Breast epithelium (tissue), 4 donors: ENCODE results near the gene MTERF4. TPM values are rescaled to one million over a fixed set of nuclear protein-coding genes. Genes with fewer than 3 reads are reported as not detected.
"Not testable (repeated sequence)": the region's sequence is repeated elsewhere in the genome, so short reads cannot be mapped to it uniquely, and the experiment has no call there.

Experiments used
- DNase-seq, 2 donors: peaks; one replicate each; pipeline ENCODE4 v3.0.0-alpha.2; 2019; ENCODE audit warnings: low spot score in 2 of 2
- H3K27ac ChIP-seq, 2 donors: fragments of 200-600 bp; sonication (generic) in 1 of 2; one replicate each; pipeline ENCODE4 v1.5.1; 2016 to 2019; ENCODE audit warnings: mild to moderate bottlenecking in 1 of 2
- H3K27me3 ChIP-seq, 2 donors: fragments of 200-600 bp; sonication (generic) in 1 of 2; one replicate each; pipeline versions ENCODE4 v1.5.1 to v1.6.0; 2017 to 2019; ENCODE audit warnings: control low read depth in 1 of 2, mild to moderate bottlenecking in 1 of 2
- H3K36me3 ChIP-seq: fragments of 200-600 bp; one replicate; pipeline ENCODE4 v1.5.1; 2019
- H3K4me1 ChIP-seq, 2 donors: fragments of 200-600 bp; sonication (generic); one replicate each; pipeline ENCODE4 v1.5.1; 2016 to 2019; ENCODE audit warnings: control low read depth in 1 of 2
- H3K4me3 ChIP-seq, 3 donors: fragments of 200-600 bp; sonication (generic); 1 replicate in 2 of 3; 2 replicates in 1 of 3; pipeline ENCODE4 v1.5.1; 2016 to 2019; ENCODE audit warnings: mild to moderate bottlenecking in 3 of 3, moderate library complexity in 2 of 3
- H3K9me3 ChIP-seq, 2 donors: fragments of 200-600 bp; sonication (generic) in 1 of 2; one replicate each; pipeline ENCODE4 v1.5.1; 2016 to 2019; ENCODE audit warnings: control low read depth in 1 of 2
- CTCF ChIP-seq, 3 donors: fragments of 450-650 bp; IDR thresholded peaks; one replicate each; pipeline ENCODE4 v1.5.1; 2016 to 2017; ENCODE audit warnings: antibody characterized with exemption in 3 of 3, mild to moderate bottlenecking in 3 of 3, moderate library complexity in 3 of 3
- POLR2A ChIP-seq: fragments of 450-650 bp; IDR thresholded peaks from one replicate; pipeline ENCODE4 v1.6.1; 2016; ENCODE audit warnings: antibody characterized with exemption, mild to moderate bottlenecking, moderate library complexity
- POLR2AphosphoS5 ChIP-seq, 3 donors: sonication (generic); formaldehyde crosslinking; IDR thresholded peaks; one replicate each; pipeline ENCODE4 v1.6.1; 2017; ENCODE audit warnings: antibody characterized with exemption in 3 of 3
- intact Hi-C: fragments of 100-400 bp; cut with DNase I; formaldehyde crosslinking; loops from one replicate; pipeline ENCODE4 v1.15.1; 2023; ENCODE audit warnings: low total_unique reads
- total RNA-seq, 3 donors: library from RNA; depleted of rRNA; stranded (reverse); fragments of >200 nt; gene quantifications; one replicate each; pipeline ENCODE4 v1.1.0, GENCODE V29; 2016

Gene MTERF4
- total RNA-seq, 3 donors from 2014 or later, result 35.7 to 54.6 (median 50.2) TPM

GRCh38 chr2:241099246-241099645, 2.8 kb downstream of the MTERF4 start:
- intact Hi-C loops, result no loop called here
- DNase-seq, result no peak
- H3K9me3 ChIP-seq, result no peaks in the 10 kb centered on the region
- TF ChIP-seq CTCF (IDR thresholded peaks at IDR 0.05) (no peak), POLR2A (no peak), POLR2AphosphoS5 (IDR thresholded peaks at IDR 0.05) (no peak)
- H3K4me1 ChIP-seq, result no peaks in the 10 kb centered on the region
- no peaks in the 10 kb centered on the region for H3K27me3 ChIP-seq
- H3K27ac ChIP-seq, result no peak overlapping the region
- H3K4me3 ChIP-seq, result no peak overlapping the region
- H3K36me3 ChIP-seq, result peaks cover 5% of the 10 kb centered on the region

GRCh38 chr2:241096979-241097378, 5.1 kb downstream of the MTERF4 start:
- intact Hi-C loops, result no loop called here
- Histone ChIP-seq H3K4me3 (no peak overlapping the region), H3K27ac (no peak overlapping the region), H3K27me3 (no peaks in the 10 kb centered on the region), H3K36me3 (peaks cover 5% of the 10 kb centered on the region), H3K9me3 (no peaks in the 10 kb centered on the region), H3K4me1 (no peaks in the 10 kb centered on the region)
- TF ChIP-seq POLR2A, result no peak
- TF ChIP-seq CTCF (IDR thresholded peaks at IDR 0.05), result no peak
- TF ChIP-seq POLR2AphosphoS5 (IDR thresholded peaks at IDR 0.05), result no peak
- no peak for DNase-seq

- no peak for DNase-seq
- H3K27me3 ChIP-seq, result no peaks in the 10 kb centered on the region
- H3K9me3 ChIP-seq, result no peaks in the 10 kb centered on the region
- no peak overlapping the region for H3K27ac ChIP-seq
- TF ChIP-seq POLR2A (no peak), CTCF (IDR thresholded peaks at IDR 0.05) (no peak), POLR2AphosphoS5 (IDR thresholded peaks at IDR 0.05) (no peak)
- no peaks in the 10 kb centered on the region for H3K4me1 ChIP-seq
- intact Hi-C loops, result no loop called here
- peaks cover 5% of the 10 kb centered on the region for H3K36me3 ChIP-seq
- H3K4me3 ChIP-seq, result no peak overlapping the region
Measured at GRCh38 chr2:241095594-241096290, 6.3 kb downstream of the MTERF4 start.

GRCh38 chr2:241094924-241095420, 7.1 kb downstream of the MTERF4 start:
- no peak for TF ChIP-seq CTCF (IDR thresholded peaks at IDR 0.05)
- TF ChIP-seq POLR2A, result no peak
- no peak for TF ChIP-seq POLR2AphosphoS5 (IDR thresholded peaks at IDR 0.05)
- H3K36me3 ChIP-seq, result peaks cover 5% of the 10 kb centered on the region
- H3K4me1 ChIP-seq, result no peaks in the 10 kb centered on the region
- no peak overlapping the region for H3K4me3 ChIP-seq
- DNase-seq, result no peak
- intact Hi-C loops, result no loop called here
- no peaks in the 10 kb centered on the region for H3K27me3 ChIP-seq
- H3K9me3 ChIP-seq, result no peaks in the 10 kb centered on the region
- no peak overlapping the region for H3K27ac ChIP-seq

- Histone ChIP-seq H3K27me3 (no peaks in the 10 kb centered on the region), H3K4me3 (no peak overlapping the region), H3K36me3 (peaks cover 10% of the 10 kb centered on the region), H3K27ac (no peak overlapping the region), H3K4me1 (no peaks in the 10 kb centered on the region), H3K9me3 (no peaks in the 10 kb centered on the region)
- no peak for DNase-seq
- no peak for TF ChIP-seq POLR2A
- no peak for TF ChIP-seq POLR2AphosphoS5 (IDR thresholded peaks at IDR 0.05)
- TF ChIP-seq CTCF (IDR thresholded peaks at IDR 0.05), result no peak
- intact Hi-C loops, result no loop called here
Measured at GRCh38 chr2:241094172-241094571, 7.9 kb downstream of the MTERF4 start.

- H3K4me1 ChIP-seq, DNase-seq, intact Hi-C loops, H3K9me3 ChIP-seq, H3K27me3 ChIP-seq, H3K4me3 ChIP-seq: not testable (repeated sequence)
- Histone ChIP-seq H3K36me3 (peaks cover 14% of the 10 kb centered on the region), H3K27ac (peak overlapping the region in 1 of 2 donors; percentile 71)
Measured at GRCh38 chr2:241093133-241093781, 8.8 kb downstream of the MTERF4 start.
